Loucy (cell line): Measurements from ENCODE around the gene HUS1.

Source experiments
- H2AFZ ChIP-seq: fragments of 200-600 bp; sonication (generic); 2 replicates; pipeline ENCODE4 v1.6.0; 2016; ENCODE audit warnings: antibody characterized with exemption, mild to moderate bottlenecking, low read length, moderate library complexity
- H3F3A ChIP-seq: fragments of 200-600 bp; 2 replicates; pipeline ENCODE4 v1.6.0; 2016; ENCODE audit warnings: antibody characterized with exemption, low read depth, mild to moderate bottlenecking
- H3K27me3 ChIP-seq: fragments of 200-600 bp; sonication (generic); 2 replicates; pipeline ENCODE4 v1.6.1; 2014; ENCODE audit warnings: low read length, mild to moderate bottlenecking; ENCODE audit not compliant: insufficient read depth, poor library complexity, severe bottlenecking
- H3K36me3 ChIP-seq: fragments of 200-600 bp; sonication (generic); 2 replicates; pipeline ENCODE4 v1.6.1; 2016; ENCODE audit warnings: low read length; ENCODE audit not compliant: insufficient read depth
- H3K4me1 ChIP-seq: fragments of 200-600 bp; sonication (generic); 2 replicates; pipeline ENCODE4 v1.5.1; 2014; ENCODE audit warnings: low read length, mild to moderate bottlenecking; ENCODE audit not compliant: insufficient read depth, poor library complexity, severe bottlenecking
- H3K4me2 ChIP-seq: fragments of 200-600 bp; sonication (generic); 2 replicates; pipeline ENCODE4 v1.6.0; 2014; ENCODE audit warnings: antibody characterized with exemption, low read length, low read depth, mild to moderate bottlenecking; ENCODE audit not compliant: poor library complexity, severe bottlenecking
- H3K4me3 ChIP-seq: fragments of 200-600 bp; sonication (generic); 2 replicates; pipeline ENCODE4 v1.5.1; 2014; ENCODE audit warnings: low read length, mild to moderate bottlenecking, mixed read lengths; ENCODE audit not compliant: poor library complexity, severe bottlenecking
- H3K79me2 ChIP-seq: fragments of 200-600 bp; sonication (generic); 2 replicates; pipeline ENCODE4 v1.6.1; 2014; ENCODE audit warnings: low read length; ENCODE audit not compliant: insufficient read depth
- H3K9ac ChIP-seq: fragments of 200-600 bp; sonication (generic); 2 replicates; pipeline ENCODE4 v1.6.0; 2014; ENCODE audit warnings: mild to moderate bottlenecking, low read depth, low read length, moderate library complexity; ENCODE audit not compliant: poor library complexity, severe bottlenecking
- H3K9me2 ChIP-seq: fragments of 200-600 bp; sonication (generic); replicated peaks from 2 replicates; pipeline ENCODE4 v1.6.1; 2016; ENCODE audit warnings: low read depth, low read length, mixed read lengths
- H3K9me3 ChIP-seq: fragments of 200-600 bp; sonication (generic); 2 replicates; pipeline ENCODE4 v1.6.1; 2014; ENCODE audit warnings: mild to moderate bottlenecking, antibody characterized with exemption, low read length, low read depth; ENCODE audit not compliant: insufficient read depth
- H4K20me1 ChIP-seq: fragments of 200-600 bp; sonication (generic); 2 replicates; pipeline ENCODE4 v1.6.0; 2014; ENCODE audit warnings: antibody characterized with exemption, low read length, mild to moderate bottlenecking; ENCODE audit not compliant: insufficient read depth, poor library complexity, severe bottlenecking
- EZH2phosphoT487 ChIP-seq: fragments of 200-600 bp; IDR thresholded peaks from 2 replicates; pipeline ENCODE4 v1.6.1; 2018; ENCODE audit warnings: antibody characterized with exemption, mild to moderate bottlenecking, moderate library complexity, borderline replicate concordance
- TF ChIP-seq, protein P1 (sequence below): fragments of 200-600 bp; sonication (generic); conservative IDR thresholded peaks from 2 replicates; pipeline ENCODE4 v1.5.1; 2014; ENCODE audit warnings: mild to moderate bottlenecking, antibody characterized with exemption, low read length

Gene HUS1

DNA sequence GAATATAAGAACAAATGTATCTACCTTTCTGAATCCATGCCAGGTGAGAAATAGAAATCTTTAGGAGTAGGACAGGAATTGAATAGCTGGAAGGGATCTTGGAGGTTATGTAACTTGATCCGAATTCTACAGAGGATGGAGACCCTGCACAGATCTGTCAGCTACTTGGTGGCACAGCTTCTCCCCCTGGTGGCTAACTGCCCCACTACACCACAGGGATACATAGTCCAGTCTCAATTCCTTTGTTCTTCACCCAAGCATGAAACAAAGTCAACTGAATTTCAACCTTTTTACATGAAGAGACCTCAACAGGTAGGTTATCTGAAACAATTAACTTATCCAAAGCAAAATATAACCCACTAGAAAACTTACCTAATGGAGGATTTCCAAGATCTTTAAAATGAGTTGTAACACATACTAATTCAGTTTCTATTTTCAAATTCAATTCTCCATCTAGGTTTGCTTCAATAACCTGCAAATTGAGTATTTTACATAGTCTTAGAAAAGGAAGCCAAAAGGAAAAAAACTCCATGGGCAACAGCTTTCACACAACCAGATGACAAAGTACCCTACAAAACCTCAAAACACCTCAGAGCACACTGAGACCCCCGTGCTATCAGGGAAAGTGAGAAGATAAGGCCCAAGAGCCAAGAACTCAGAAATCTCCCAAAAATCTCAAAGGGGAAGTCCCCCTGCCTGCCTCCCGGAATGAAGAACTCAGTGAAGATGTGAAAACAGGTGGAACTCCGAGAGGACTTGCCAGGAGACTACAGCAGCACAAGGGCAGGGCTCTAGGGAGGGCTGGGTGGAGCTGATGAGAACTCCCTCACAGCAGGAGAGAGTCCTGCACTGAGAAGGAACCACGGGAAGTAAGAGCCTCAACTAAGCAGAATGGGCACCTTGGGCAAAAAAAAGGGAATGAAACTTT is 10.3 kb downstream of the HUS1 start:
- H3K4me2 ChIP-seq = no peak overlapping the region
- peaks cover 20% of the 10 kb centered on the region; the same call in 1 of the 2 replicates for H3K36me3 ChIP-seq

DNA sequence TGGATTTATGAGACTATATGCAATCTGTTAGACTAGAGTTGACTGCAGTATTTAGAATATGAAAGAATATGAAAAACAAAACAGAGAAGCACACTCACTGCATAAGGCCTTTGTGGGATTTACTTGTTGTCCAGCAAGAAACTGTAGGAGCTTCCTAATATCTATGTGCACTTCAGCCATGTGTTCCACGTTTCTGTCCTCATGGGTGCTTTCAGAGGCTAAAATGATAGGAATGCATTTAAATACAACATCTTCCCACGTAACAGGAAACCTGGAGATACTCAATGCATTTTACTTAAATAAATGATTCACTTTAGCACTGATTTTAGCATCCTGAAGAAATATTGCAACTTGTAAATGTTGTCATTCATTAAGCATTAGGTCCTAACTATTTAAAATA is 11.7 kb downstream of the HUS1 start:
- peaks cover 24% of the 10 kb centered on the region; the same call in 1 of the 2 replicates for H3K36me3 ChIP-seq
- TF ChIP-seq EZH2phosphoT487 = no peak
- TF ChIP-seq, protein P1, sequence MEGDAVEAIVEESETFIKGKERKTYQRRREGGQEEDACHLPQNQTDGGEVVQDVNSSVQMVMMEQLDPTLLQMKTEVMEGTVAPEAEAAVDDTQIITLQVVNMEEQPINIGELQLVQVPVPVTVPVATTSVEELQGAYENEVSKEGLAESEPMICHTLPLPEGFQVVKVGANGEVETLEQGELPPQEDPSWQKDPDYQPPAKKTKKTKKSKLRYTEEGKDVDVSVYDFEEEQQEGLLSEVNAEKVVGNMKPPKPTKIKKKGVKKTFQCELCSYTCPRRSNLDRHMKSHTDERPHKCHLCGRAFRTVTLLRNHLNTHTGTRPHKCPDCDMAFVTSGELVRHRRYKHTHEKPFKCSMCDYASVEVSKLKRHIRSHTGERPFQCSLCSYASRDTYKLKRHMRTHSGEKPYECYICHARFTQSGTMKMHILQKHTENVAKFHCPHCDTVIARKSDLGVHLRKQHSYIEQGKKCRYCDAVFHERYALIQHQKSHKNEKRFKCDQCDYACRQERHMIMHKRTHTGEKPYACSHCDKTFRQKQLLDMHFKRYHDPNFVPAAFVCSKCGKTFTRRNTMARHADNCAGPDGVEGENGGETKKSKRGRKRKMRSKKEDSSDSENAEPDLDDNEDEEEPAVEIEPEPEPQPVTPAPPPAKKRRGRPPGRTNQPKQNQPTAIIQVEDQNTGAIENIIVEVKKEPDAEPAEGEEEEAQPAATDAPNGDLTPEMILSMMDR = no peak

More for the DNA sequence above, 10.3 kb downstream of the HUS1 start:
- Histone ChIP-seq H4K20me1 (no peaks in the 10 kb centered on the region), H3K9me3 (no peaks in the 10 kb centered on the region), H3K9me2 (no peaks in the 10 kb centered on the region), H3K4me1 (no peaks in the 10 kb centered on the region), H3F3A (no peaks in the 10 kb centered on the region), H3K9ac (no peak overlapping the region), H2AFZ (no peak overlapping the region), H3K4me3 (no peak overlapping the region), H3K27me3 (no peaks in the 10 kb centered on the region), H3K79me2 (no peaks in the 10 kb centered on the region)
- TF ChIP-seq, protein P1 = peak; percentile 92
- no peak for TF ChIP-seq EZH2phosphoT487

DNA sequence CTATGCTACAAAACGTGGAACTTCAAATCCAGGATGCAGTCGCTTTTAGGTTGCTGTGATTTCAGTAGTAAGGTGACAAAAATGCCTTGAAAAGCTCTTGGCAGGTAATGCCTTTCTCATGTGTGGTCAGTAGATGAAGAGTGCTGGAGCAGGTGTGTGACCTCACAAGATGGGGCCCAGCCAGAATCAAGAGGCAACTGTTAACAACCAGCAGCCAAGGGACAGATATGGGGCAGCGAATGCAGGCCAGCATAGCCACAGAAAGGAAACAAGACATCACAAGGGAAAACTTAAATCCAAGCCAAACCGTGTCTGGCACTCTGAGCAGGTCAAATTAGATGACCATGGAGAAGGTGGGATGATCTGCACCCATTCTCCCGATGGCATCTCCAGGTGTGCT is 12.3 kb downstream of the HUS1 start:
- H3K36me3 ChIP-seq = peaks cover 24% of the 10 kb centered on the region; the same call in 1 of the 2 replicates

More for the DNA sequence above, 11.7 kb downstream of the HUS1 start:
- Histone ChIP-seq H3K4me2 (no peak overlapping the region), H3K4me1 (no peaks in the 10 kb centered on the region), H4K20me1 (no peaks in the 10 kb centered on the region), H2AFZ (no peak overlapping the region), H3F3A (no peaks in the 10 kb centered on the region), H3K9me2 (no peaks in the 10 kb centered on the region), H3K4me3 (no peak overlapping the region), H3K9me3 (no peaks in the 10 kb centered on the region), H3K79me2 (no peaks in the 10 kb centered on the region), H3K9ac (no peak overlapping the region), H3K27me3 (no peaks in the 10 kb centered on the region)

More for the DNA sequence above, 12.3 kb downstream of the HUS1 start:
- no peaks in the 10 kb centered on the region for H3F3A ChIP-seq
- no peaks in the 10 kb centered on the region for H3K79me2 ChIP-seq
- no peaks in the 10 kb centered on the region for H3K9me3 ChIP-seq
- H3K4me1 ChIP-seq = no peaks in the 10 kb centered on the region
- no peaks in the 10 kb centered on the region for H3K9me2 ChIP-seq
- no peaks in the 10 kb centered on the region for H3K27me3 ChIP-seq
- TF ChIP-seq, protein P1 = no peak
- no peak for TF ChIP-seq EZH2phosphoT487
- H4K20me1 ChIP-seq = no peaks in the 10 kb centered on the region
- H2AFZ ChIP-seq = no peak overlapping the region
- no peak overlapping the region for H3K4me3 ChIP-seq
- H3K4me2 ChIP-seq = no peak overlapping the region
- no peak overlapping the region for H3K9ac ChIP-seq
